Esophagus mucosa (tissue), 1 donor: ENCODE data around the gene KIRREL1. TPM values are rescaled to one million over a fixed set of nuclear protein-coding genes. Genes with fewer than 3 reads are reported as not detected.

Experiments used
- ATAC-seq: fragments of 200-7000 bp; cut with Tn5 transposase; one replicate; pipeline ENCODE4 v1.9.1; 2020
- total RNA-seq: library from RNA; stranded (reverse); gene quantifications from one replicate; pipeline ENCODE4 v1.2.4, GENCODE V29; 2023
- donor health status: DM: yes; HTN: yes; CAD: no.

Gene KIRREL1
- total RNA-seq, 1 donor from 2014 or later: 9.9 TPM

- ATAC-seq: no peak
Observed at GRCh38 chr1:158035976-158036583, 42.6 kb downstream of the KIRREL1 start.

- ATAC-seq: no peak
Observed at GRCh38 chr1:158037008-158037865, 43.8 kb downstream of the KIRREL1 start.

GRCh38 chr1:158037866-158038359 is 44.5 kb downstream of the KIRREL1 start:
- peak; percentile 23 for ATAC-seq

- no peak for ATAC-seq
Observed at GRCh38 chr1:158038793-158039192, 45.3 kb downstream of the KIRREL1 start.

GRCh38 chr1:158039380-158039779 is 45.9 kb downstream of the KIRREL1 start:
- ATAC-seq: no peak

GRCh38 chr1:158040323-158040722 is 46.9 kb downstream of the KIRREL1 start:
- no peak for ATAC-seq

- no peak for ATAC-seq
Observed at GRCh38 chr1:158043232-158043631, 49.8 kb downstream of the KIRREL1 start.

- ATAC-seq: no peak
Observed at GRCh38 chr1:158045639-158046038, 52.2 kb downstream of the KIRREL1 start.

GRCh38 chr1:158046715-158047510 is 53.5 kb downstream of the KIRREL1 start:
- ATAC-seq: no peak

- ATAC-seq: no peak
Observed at GRCh38 chr1:158048371-158049067, 55.1 kb downstream of the KIRREL1 start.

GRCh38 chr1:158049853-158050252 is 56.4 kb downstream of the KIRREL1 start:
- no peak for ATAC-seq

GRCh38 chr1:158053276-158053675 is 59.8 kb downstream of the KIRREL1 start:
- ATAC-seq: peak; percentile 74

- no peak for ATAC-seq
Observed at GRCh38 chr1:158054721-158055120, 61.3 kb downstream of the KIRREL1 start.

- ATAC-seq: peak; percentile 49
Observed at GRCh38 chr1:158055854-158056253, 62.4 kb downstream of the KIRREL1 start.

GRCh38 chr1:158056498-158056897 is 63.1 kb downstream of the KIRREL1 start:
- no peak for ATAC-seq

- ATAC-seq: no peak
Observed at GRCh38 chr1:158058237-158058985, 65.0 kb downstream of the KIRREL1 start.

- ATAC-seq: no peak
Observed at GRCh38 chr1:158059984-158060383, 66.5 kb downstream of the KIRREL1 start.

- ATAC-seq: no peak
Observed at GRCh38 chr1:158062174-158062573, 68.7 kb downstream of the KIRREL1 start.

- peak; percentile 28 for ATAC-seq
Observed at GRCh38 chr1:158067662-158068061, 74.2 kb downstream of the KIRREL1 start.

- ATAC-seq: no peak
Observed at GRCh38 chr1:158068918-158069317, 75.5 kb downstream of the KIRREL1 start.

- ATAC-seq: no peak
Observed at GRCh38 chr1:158071138-158071537, 77.7 kb downstream of the KIRREL1 start.

GRCh38 chr1:158075078-158075477 is 81.6 kb downstream of the KIRREL1 start:
- no peak for ATAC-seq
